Caco-2 (cell line): Measurements from ENCODE around the gene BHMT. TPM values are rescaled to one million over a fixed set of nuclear protein-coding genes. Genes with fewer than 3 reads are reported as not detected.

Experiments
- BruUV-seq: library from RNA; stranded (reverse); fragments of 400-500 nt; replicated peaks from 2 replicates; lab custom pipeline; 2021; lab: Mats Ljungman, UMichigan
- CTCF ChIA-PET: fragments of 300-600 bp; sonication (Branson Sonifier 250); formaldehyde crosslinking; loops from one replicate; lab custom pipeline; 2022; ENCODE audit warnings: antibody characterized with exemption; lab: Charles Lee
- POLR2A ChIA-PET: fragments of 300-600 bp; sonication (Branson Sonifier 250); formaldehyde crosslinking; loops from one replicate; lab custom pipeline; 2022; ENCODE audit warnings: antibody characterized with exemption; lab: Charles Lee
- DNase-seq, 2 experiments: peaks; one replicate each; pipeline versions ENCODE4 v3.0.0 to v3.0.0-alpha.2; 2020 to 2022
- H3K27me3 ChIP-seq: replicated peaks from 2 replicates; pipeline ENCODE4 v1.6.0; 2011; ENCODE audit warnings: low read length; ENCODE audit not compliant: control insufficient read depth, insufficient read depth
- H3K36me3 ChIP-seq: 2 replicates; pipeline ENCODE4 v1.5.1; 2011; ENCODE audit warnings: low read length; ENCODE audit not compliant: control insufficient read depth, insufficient read depth
- H3K4me1 ChIP-seq: fragments of 250-450 bp; sonication (Bioruptor Pico); 2 replicates; pipeline ENCODE4 v1.5.1; 2020; ENCODE audit warnings: mild to moderate bottlenecking
- H3K4me3 ChIP-seq: 2 replicates; pipeline ENCODE4 v1.5.1; 2011; ENCODE audit warnings: low read depth, mild to moderate bottlenecking, control low read depth, low read length
- H3K9me3 ChIP-seq: fragments of 250-450 bp; sonication (Bioruptor Pico); 2 replicates; pipeline ENCODE4 v1.5.1; 2020; ENCODE audit warnings: mild to moderate bottlenecking, moderate library complexity
- H3K27ac Mint-ChIP-seq: one replicate; pipeline ENCODE4 v1.8.0; 2022; ENCODE audit warnings: mixed read lengths; ENCODE audit not compliant: unreplicated experiment
- H3K27me3 Mint-ChIP-seq: one replicate; pipeline ENCODE4 v1.8.0; 2022; ENCODE audit warnings: mixed read lengths; ENCODE audit not compliant: insufficient read depth, unreplicated experiment
- H3K36me3 Mint-ChIP-seq: one replicate; pipeline ENCODE4 v1.8.0; 2022; ENCODE audit warnings: mild to moderate bottlenecking, mixed read lengths; ENCODE audit not compliant: insufficient read depth, unreplicated experiment
- H3K4me1 Mint-ChIP-seq: one replicate; pipeline ENCODE4 v1.8.0; 2022; ENCODE audit warnings: low read depth, mixed read lengths; ENCODE audit not compliant: unreplicated experiment
- H3K4me3 Mint-ChIP-seq: one replicate; pipeline ENCODE4 v1.8.0; 2022; ENCODE audit warnings: mild to moderate bottlenecking, moderate library complexity, mixed read lengths; ENCODE audit not compliant: unreplicated experiment
- H3K9me3 Mint-ChIP-seq: one replicate; pipeline ENCODE4 v1.8.0; 2022; ENCODE audit warnings: mixed read lengths; ENCODE audit not compliant: unreplicated experiment
- CTCF ChIP-seq, 2 experiments: fragments of 200-600 bp in 1 of 2; IDR thresholded peaks; 1 replicate in 1 of 2; 2 replicates in 1 of 2; pipeline versions ENCODE4 v1.5.1 to v1.8.0; 2011 to 2022; ENCODE audit warnings: antibody characterized with exemption in 1 of 2, control low read depth in 1 of 2, inconsistent platforms in 1 of 2, low read depth in 1 of 2, low read length in 1 of 2, mild to moderate bottlenecking in 1 of 2, moderate library complexity in 1 of 2; ENCODE audit not compliant: insufficient read depth in 1 of 2, severe bottlenecking in 1 of 2, unreplicated experiment in 1 of 2
- intact Hi-C: fragments of 100-400 bp; cut with micrococcal nuclease; formaldehyde crosslinking; loops from one replicate; pipeline ENCODE4 v1.10.0; 2022; ENCODE audit not compliant: unreplicated experiment
- total RNA-seq: library from RNA; stranded (reverse); gene quantifications from 2 replicates; pipeline ENCODE4 v1.2.3, GENCODE V29; 2022

Gene BHMT
- total RNA-seq, 1 experiment from 2014 or later: not detected

- no peaks in the 10 kb centered on the region for H3K9me3 Mint-ChIP-seq
- no peaks in the 10 kb centered on the region for H3K36me3 Mint-ChIP-seq
- peaks cover 3% of the 10 kb centered on the region for H3K27me3 Mint-ChIP-seq
- intact Hi-C loops: no loop called here
- no peaks in the 10 kb centered on the region; the same call in 1 of the 2 replicates for H3K4me1 ChIP-seq
- no peak overlapping the region for H3K27ac Mint-ChIP-seq
- no peaks in the 10 kb centered on the region for H3K27me3 ChIP-seq
- no peaks in the 10 kb centered on the region for H3K9me3 ChIP-seq
- POLR2A ChIA-PET: no interaction called here
- BruUV-seq: no TSS peak
- no peak for TF ChIP-seq CTCF (IDR thresholded peaks at IDR 0.05; ENCODE audit: insufficient read depth in 1 of 2, low read depth in 1 of 2, low read length in 1 of 2, severe bottlenecking in 1 of 2, unreplicated experiment in 1 of 2)
- H3K36me3 ChIP-seq: no peaks in the 10 kb centered on the region
- DNase-seq: no peak
- no peak overlapping the region for H3K4me3 ChIP-seq
- CTCF ChIA-PET: no interaction called here
- H3K4me1 Mint-ChIP-seq: no peaks in the 10 kb centered on the region
- H3K4me3 Mint-ChIP-seq: no peak overlapping the region
Measured at GRCh38 chr5:79124607-79125006, 13.0 kb downstream of the BHMT start.

GRCh38 chr5:79130781-79131180, 19.2 kb downstream of the BHMT start:
- H3K27ac Mint-ChIP-seq: no peak overlapping the region
- BruUV-seq: no TSS peak
- Histone ChIP-seq H3K36me3 (no peaks in the 10 kb centered on the region), H3K4me3 (no peak overlapping the region), H3K9me3 (no peaks in the 10 kb centered on the region), H3K4me1 (0 out of 2 replicates have a peak, but pooled peaks cover 5% of the 10 kb centered on the region), H3K27me3 (no peaks in the 10 kb centered on the region)
- POLR2A ChIA-PET: no interaction called here
- H3K4me1 Mint-ChIP-seq: peaks cover 13% of the 10 kb centered on the region
- DNase-seq: no peak
- H3K27me3 Mint-ChIP-seq: no peaks in the 10 kb centered on the region
- H3K9me3 Mint-ChIP-seq: no peaks in the 10 kb centered on the region
- intact Hi-C loops: loop anchor here (5.0 kb wide), 1 partner anchor 202 kb away; no protein-coding TSS in a partner anchor
- no peak for TF ChIP-seq CTCF (IDR thresholded peaks at IDR 0.05; ENCODE audit: insufficient read depth in 1 of 2, low read depth in 1 of 2, low read length in 1 of 2, severe bottlenecking in 1 of 2, unreplicated experiment in 1 of 2)
- CTCF ChIA-PET: no interaction called here
- no peaks in the 10 kb centered on the region for H3K36me3 Mint-ChIP-seq
- H3K4me3 Mint-ChIP-seq: no peak overlapping the region

- 0 out of 2 replicates have a peak, but pooled peaks cover 5% of the 10 kb centered on the region for H3K4me1 ChIP-seq
- no peak for DNase-seq
- peak in 1 of 2 experiments; percentile 23 for TF ChIP-seq CTCF (IDR thresholded peaks at IDR 0.05; ENCODE audit: insufficient read depth in 1 of 2, low read depth in 1 of 2, low read length in 1 of 2, severe bottlenecking in 1 of 2, unreplicated experiment in 1 of 2)
- intact Hi-C loops: loop anchor here (1.0 to 5.0 kb wide), 7 partner anchors 40 to 331 kb away; no protein-coding TSS in a partner anchor
- no peaks in the 10 kb centered on the region for H3K9me3 ChIP-seq
- Mint-ChIP-seq H3K4me3 (peak overlapping the region; percentile 79), H3K4me1 (peaks cover 13% of the 10 kb centered on the region), H3K27ac (peak overlapping the region; percentile 79), H3K27me3 (no peaks in the 10 kb centered on the region), H3K9me3 (no peaks in the 10 kb centered on the region), H3K36me3 (no peaks in the 10 kb centered on the region)
- no TSS peak for BruUV-seq
- ChIA-PET POLR2A (interaction anchor here (0.7 kb wide), 1 partner anchor 57 kb away, joined by 8 read pairs; no protein-coding TSS in a partner anchor), CTCF (interaction anchor here (0.6 to 3.9 kb wide), 22 partner anchors 9 to 1929 kb away, joined by 3 to 245 read pairs (median 4); partner anchors contain the start of gene HOMER1)
- no peaks in the 10 kb centered on the region for H3K27me3 ChIP-seq
- no peak overlapping the region for H3K4me3 ChIP-seq
- H3K36me3 ChIP-seq: no peaks in the 10 kb centered on the region
Measured at GRCh38 chr5:79133121-79133656, 21.6 kb downstream of the BHMT start.
